ENCODE data around the gene CHRNB1. TPM values are rescaled to one million over a fixed set of nuclear protein-coding genes. Genes with fewer than 3 reads are reported as not detected.

The CHRNB1 gene
- total RNA-seq, 1 experiment from 2014 or later: 6.0 TPM

Other genes starting within 250 kb of the CHRNB1 start
- gene DLG4, start 225.2 kb upstream of the CHRNB1 start, total RNA-seq (2014; rRNA removed; shearing (Covaris generic)): 11.3 and 14.2 TPM in 2 replicates
- 317 and 327 TPM in 2 replicates for gene ACADVL, start 225.1 kb upstream of the CHRNB1 start, total RNA-seq (2014; rRNA removed; shearing (Covaris generic))
- gene DVL2, start 210.5 kb upstream of the CHRNB1 start, total RNA-seq (2014; rRNA removed; shearing (Covaris generic)): 45.2 and 57.0 TPM in 2 replicates
- 94.0 and 115 TPM in 2 replicates for gene PHF23, start 205.6 kb upstream of the CHRNB1 start, total RNA-seq (2014; rRNA removed; shearing (Covaris generic))
- gene GABARAP, start 202.6 kb upstream of the CHRNB1 start, total RNA-seq (2014; rRNA removed; shearing (Covaris generic)): 191 and 331 TPM in 2 replicates
- gene CTDNEP1, start 193.3 kb upstream of the CHRNB1 start, total RNA-seq (2014; rRNA removed; shearing (Covaris generic)): 43.6 and 79.9 TPM in 2 replicates
- gene ELP5, start 192.8 kb upstream of the CHRNB1 start, total RNA-seq (2014; rRNA removed; shearing (Covaris generic)): 68.1 and 78.2 TPM in 2 replicates
- not detected in 2 replicates for gene CLDN7, start 182.6 kb upstream of the CHRNB1 start, total RNA-seq (2014; rRNA removed; shearing (Covaris generic))
- 0.03 TPM in 1 of 2 replicates, not detected in the other for gene SLC2A4, start 163.3 kb upstream of the CHRNB1 start, total RNA-seq (2014; rRNA removed; shearing (Covaris generic))
- not detected in 2 replicates for gene YBX2, start 150.4 kb upstream of the CHRNB1 start, total RNA-seq (2014; rRNA removed; shearing (Covaris generic))
- gene EIF5A, start 137.4 kb upstream of the CHRNB1 start, total RNA-seq (2014; rRNA removed; shearing (Covaris generic)): 1,448 and 1,578 TPM in 2 replicates
- gene GPS2, start 129.7 kb upstream of the CHRNB1 start, total RNA-seq (2014; rRNA removed; shearing (Covaris generic)): 125 and 135 TPM in 2 replicates
- 20.7 TPM in 2 replicates for gene NEURL4, start 115.7 kb upstream of the CHRNB1 start, total RNA-seq (2014; rRNA removed; shearing (Covaris generic))
- gene ACAP1, start 108.5 kb upstream of the CHRNB1 start, total RNA-seq (2014; rRNA removed; shearing (Covaris generic)): 0.90 and 2.2 TPM in 2 replicates
- gene KCTD11, start 92.9 kb upstream of the CHRNB1 start, total RNA-seq (2014; rRNA removed; shearing (Covaris generic)): 4.7 and 5.8 TPM in 2 replicates
- gene TMEM95, start 89.9 kb upstream of the CHRNB1 start, total RNA-seq (2014; rRNA removed; shearing (Covaris generic)): not detected in 2 replicates
- gene TNK1, start 64.0 kb upstream of the CHRNB1 start, total RNA-seq (2014; rRNA removed; shearing (Covaris generic)): 0.24 TPM in 1 of 2 replicates, not detected in the other
- 31.7 and 36.7 TPM in 2 replicates for gene PLSCR3, start 50.5 kb upstream of the CHRNB1 start, total RNA-seq (2014; rRNA removed; shearing (Covaris generic))
- 54.1 and 72.6 TPM in 2 replicates for gene TMEM256, start 41.0 kb upstream of the CHRNB1 start, total RNA-seq (2014; rRNA removed; shearing (Covaris generic))
- gene NLGN2, start 37.2 kb upstream of the CHRNB1 start, total RNA-seq (2014; rRNA removed; shearing (Covaris generic)): 6.1 and 7.4 TPM in 2 replicates
- gene SPEM1, start 24.7 kb upstream of the CHRNB1 start, total RNA-seq (2014; rRNA removed; shearing (Covaris generic)): not detected in 2 replicates
- not detected in 2 replicates for gene SPEM2, start 19.4 kb upstream of the CHRNB1 start, total RNA-seq (2014; rRNA removed; shearing (Covaris generic))
- gene SPEM3, start 16.2 kb upstream of the CHRNB1 start, total RNA-seq (2014; rRNA removed; shearing (Covaris generic)): not detected in 2 replicates
- 0.23 and 0.43 TPM in 2 replicates for gene TMEM102, start 9.6 kb upstream of the CHRNB1 start, total RNA-seq (2014; rRNA removed; shearing (Covaris generic))
- 0.23 and 0.37 TPM in 2 replicates for gene FGF11, start 5.5 kb upstream of the CHRNB1 start, total RNA-seq (2014; rRNA removed; shearing (Covaris generic))
- gene ZBTB4, start 34.6 kb downstream of the CHRNB1 start, total RNA-seq (2014; rRNA removed; shearing (Covaris generic)): 13.1 and 18.1 TPM in 2 replicates
- gene SLC35G6, start 36.4 kb downstream of the CHRNB1 start, total RNA-seq (2014; rRNA removed; shearing (Covaris generic)): not detected in 2 replicates
- 43.4 and 44.6 TPM in 2 replicates for gene POLR2A, start 39.3 kb downstream of the CHRNB1 start, total RNA-seq (2014; rRNA removed; shearing (Covaris generic))
- 3.2 and 5.6 TPM in 2 replicates for gene TNFSF12, start 104.0 kb downstream of the CHRNB1 start, total RNA-seq (2014; rRNA removed; shearing (Covaris generic))
- gene TNFSF13, start 113.7 kb downstream of the CHRNB1 start, total RNA-seq (2014; rRNA removed; shearing (Covaris generic)): 0.37 and 0.63 TPM in 2 replicates
- 138 and 141 TPM in 2 replicates for gene SENP3, start 116.9 kb downstream of the CHRNB1 start, total RNA-seq (2014; rRNA removed; shearing (Covaris generic))
- gene CD68, start 134.6 kb downstream of the CHRNB1 start, total RNA-seq (2014; rRNA removed; shearing (Covaris generic)): 55.2 and 75.8 TPM in 2 replicates
- 148 and 177 TPM in 2 replicates for gene MPDU1, start 138.8 kb downstream of the CHRNB1 start, total RNA-seq (2014; rRNA removed; shearing (Covaris generic))
- gene SOX15, start 145.0 kb downstream of the CHRNB1 start, total RNA-seq (2014; rRNA removed; shearing (Covaris generic)): 0.31 and 1.8 TPM in 2 replicates
- gene FXR2, start 169.8 kb downstream of the CHRNB1 start, total RNA-seq (2014; rRNA removed; shearing (Covaris generic)): 54.4 and 60.7 TPM in 2 replicates
- gene SAT2, start 182.8 kb downstream of the CHRNB1 start, total RNA-seq (2014; rRNA removed; shearing (Covaris generic)): 18.6 and 20.8 TPM in 2 replicates
- gene SHBG, start 185.1 kb downstream of the CHRNB1 start, total RNA-seq (2014; rRNA removed; shearing (Covaris generic)): not detected in 2 replicates
- gene ATP1B2, start 205.9 kb downstream of the CHRNB1 start, total RNA-seq (2014; rRNA removed; shearing (Covaris generic)): not detected in 2 replicates
- 29.5 and 47.7 TPM in 2 replicates for gene TP53, start 242.4 kb downstream of the CHRNB1 start, total RNA-seq (2014; rRNA removed; shearing (Covaris generic))
- gene WRAP53, start 243.4 kb downstream of the CHRNB1 start, total RNA-seq (2014; rRNA removed; shearing (Covaris generic)): 25.2 and 29.2 TPM in 2 replicates